ENCODE measurements around the gene LEP. TPM values are rescaled to one million over a fixed set of nuclear protein-coding genes. Genes with fewer than 3 reads are reported as not detected.

The LEP gene
- total RNA-seq, 1 donor from 2014 or later = not detected

DNA sequence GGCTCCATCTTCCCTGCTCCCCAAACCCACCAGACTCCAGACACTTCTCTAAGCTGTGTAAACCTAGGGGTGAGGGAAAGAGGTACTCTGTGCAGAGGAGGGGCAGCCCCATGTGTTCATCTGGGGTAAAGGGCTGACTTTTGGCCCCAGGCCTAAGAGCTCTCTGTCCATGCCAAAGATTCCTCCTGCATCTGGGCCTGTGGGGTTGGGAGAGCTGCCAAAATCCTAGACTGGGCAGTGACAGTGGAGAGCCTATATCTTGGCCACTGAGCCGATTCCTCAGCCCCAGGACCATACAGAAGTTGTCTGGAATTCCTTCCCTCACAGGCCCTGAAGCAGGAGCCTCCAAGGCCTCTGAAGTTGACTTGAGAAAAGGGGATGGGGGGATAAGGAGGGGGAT is 25.3 kb upstream of the LEP start:
- Mint-ChIP-seq H3K4me1 (ENCODE audit: low read depth, unreplicated experiment) (peaks cover 5% of the 10 kb centered on the region), H3K9me3 (ENCODE audit: unreplicated experiment) (no peaks in the 10 kb centered on the region), H3K36me3 (ENCODE audit: unreplicated experiment) (peaks cover 4% of the 10 kb centered on the region), H3K4me3 (ENCODE audit: unreplicated experiment) (no peak overlapping the region), H3K27me3 (ENCODE audit: unreplicated experiment) (peaks cover 10% of the 10 kb centered on the region), H3K27ac (ENCODE audit: unreplicated experiment) (no peak overlapping the region)
- TF ChIP-seq, protein P1, sequence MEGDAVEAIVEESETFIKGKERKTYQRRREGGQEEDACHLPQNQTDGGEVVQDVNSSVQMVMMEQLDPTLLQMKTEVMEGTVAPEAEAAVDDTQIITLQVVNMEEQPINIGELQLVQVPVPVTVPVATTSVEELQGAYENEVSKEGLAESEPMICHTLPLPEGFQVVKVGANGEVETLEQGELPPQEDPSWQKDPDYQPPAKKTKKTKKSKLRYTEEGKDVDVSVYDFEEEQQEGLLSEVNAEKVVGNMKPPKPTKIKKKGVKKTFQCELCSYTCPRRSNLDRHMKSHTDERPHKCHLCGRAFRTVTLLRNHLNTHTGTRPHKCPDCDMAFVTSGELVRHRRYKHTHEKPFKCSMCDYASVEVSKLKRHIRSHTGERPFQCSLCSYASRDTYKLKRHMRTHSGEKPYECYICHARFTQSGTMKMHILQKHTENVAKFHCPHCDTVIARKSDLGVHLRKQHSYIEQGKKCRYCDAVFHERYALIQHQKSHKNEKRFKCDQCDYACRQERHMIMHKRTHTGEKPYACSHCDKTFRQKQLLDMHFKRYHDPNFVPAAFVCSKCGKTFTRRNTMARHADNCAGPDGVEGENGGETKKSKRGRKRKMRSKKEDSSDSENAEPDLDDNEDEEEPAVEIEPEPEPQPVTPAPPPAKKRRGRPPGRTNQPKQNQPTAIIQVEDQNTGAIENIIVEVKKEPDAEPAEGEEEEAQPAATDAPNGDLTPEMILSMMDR (IDR thresholded peaks at IDR 0.05; ENCODE audit: partially characterized antibody, unreplicated experiment) = no peak
- DNase-seq = no peak

DNA sequence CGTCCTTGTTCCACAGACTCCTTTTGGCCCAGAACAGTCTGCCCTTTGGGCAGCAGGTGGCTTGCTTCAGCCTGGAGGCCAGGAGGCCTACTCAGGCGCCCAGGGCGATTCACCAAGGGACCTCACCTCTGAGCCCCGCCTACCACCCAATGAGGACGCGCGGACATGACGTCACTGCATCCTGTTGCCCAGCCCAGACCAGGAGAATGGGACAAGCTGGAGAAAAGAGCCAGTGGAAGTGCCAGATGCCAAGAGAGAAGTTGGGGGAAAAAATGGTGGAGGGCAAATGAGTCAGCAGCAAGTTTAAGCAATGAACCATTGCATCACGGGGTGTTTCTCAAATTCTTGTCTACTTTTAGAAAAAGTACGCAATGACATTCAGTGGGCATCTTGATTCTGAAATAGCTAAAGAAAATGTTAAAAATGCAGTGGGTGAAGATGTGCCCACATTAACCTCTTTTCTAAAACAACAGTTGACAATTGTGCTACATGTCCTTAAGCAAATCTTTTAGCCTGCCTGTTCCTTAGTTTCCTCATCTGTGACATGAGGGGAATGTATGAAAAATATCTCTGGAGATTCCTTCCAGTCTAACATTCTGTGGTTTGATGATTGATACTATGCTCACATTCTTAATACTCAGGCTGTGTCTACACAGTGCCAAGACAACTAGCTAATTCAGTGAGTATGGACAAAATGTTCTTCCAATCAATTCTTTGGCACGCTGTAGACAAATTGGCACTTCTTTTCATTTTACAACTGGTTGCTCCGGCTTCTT is 23.9 kb upstream of the LEP start:
- Mint-ChIP-seq H3K9me3 (ENCODE audit: unreplicated experiment) (no peaks in the 10 kb centered on the region), H3K27ac (ENCODE audit: unreplicated experiment) (no peak overlapping the region), H3K4me1 (ENCODE audit: low read depth, unreplicated experiment) (peaks cover 9% of the 10 kb centered on the region), H3K4me3 (ENCODE audit: unreplicated experiment) (no peak overlapping the region), H3K27me3 (ENCODE audit: unreplicated experiment) (peaks cover 10% of the 10 kb centered on the region), H3K36me3 (ENCODE audit: unreplicated experiment) (peaks cover 4% of the 10 kb centered on the region)
- TF ChIP-seq, protein P1 (IDR thresholded peaks at IDR 0.05; ENCODE audit: partially characterized antibody, unreplicated experiment) = no peak
- no peak for DNase-seq

GRCh38 chr7:128217967-128218652 is 23.0 kb upstream of the LEP start:
- DNase-seq = peak; percentile 39
- TF ChIP-seq, protein P1 (IDR thresholded peaks at IDR 0.05; ENCODE audit: partially characterized antibody, unreplicated experiment) = peak; percentile 61
- no peak overlapping the region for H3K4me3 Mint-ChIP-seq (ENCODE audit: unreplicated experiment)
- no peak overlapping the region for H3K27ac Mint-ChIP-seq (ENCODE audit: unreplicated experiment)
- no peaks in the 10 kb centered on the region for H3K9me3 Mint-ChIP-seq (ENCODE audit: unreplicated experiment)
- H3K4me1 Mint-ChIP-seq (ENCODE audit: low read depth, unreplicated experiment) = peaks cover 9% of the 10 kb centered on the region
- H3K36me3 Mint-ChIP-seq (ENCODE audit: unreplicated experiment) = peaks cover 4% of the 10 kb centered on the region
- H3K27me3 Mint-ChIP-seq (ENCODE audit: unreplicated experiment) = peaks cover 8% of the 10 kb centered on the region

DNA sequence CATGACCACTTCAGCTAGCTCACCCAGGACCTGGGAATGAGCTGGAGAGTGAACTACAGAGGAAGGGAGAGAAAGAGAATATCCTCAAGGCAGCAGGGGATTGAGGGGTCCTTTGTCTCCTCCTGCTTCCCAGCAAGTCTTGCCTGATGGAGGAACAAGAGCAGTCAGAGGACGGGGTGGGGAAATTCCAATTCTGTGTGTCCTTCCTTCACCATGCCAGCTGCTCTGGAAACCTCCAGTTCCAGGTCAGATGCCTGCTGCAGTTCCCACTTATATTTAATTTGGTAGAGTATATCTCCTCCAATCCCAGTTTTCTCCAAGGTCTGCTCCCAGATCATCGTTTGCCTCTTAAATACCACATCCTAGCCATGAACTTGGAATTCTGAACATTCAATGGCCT is 21.4 kb upstream of the LEP start:
- H3K27me3 Mint-ChIP-seq (ENCODE audit: unreplicated experiment) = peaks cover 6% of the 10 kb centered on the region
- H3K9me3 Mint-ChIP-seq (ENCODE audit: unreplicated experiment) = no peaks in the 10 kb centered on the region
- TF ChIP-seq, protein P1 (IDR thresholded peaks at IDR 0.05; ENCODE audit: partially characterized antibody, unreplicated experiment) = no peak
- H3K27ac Mint-ChIP-seq (ENCODE audit: unreplicated experiment) = no peak overlapping the region
- peak overlapping the region; percentile 53 for H3K4me3 Mint-ChIP-seq (ENCODE audit: unreplicated experiment)
- DNase-seq = no peak
- peaks cover 4% of the 10 kb centered on the region for H3K36me3 Mint-ChIP-seq (ENCODE audit: unreplicated experiment)
- H3K4me1 Mint-ChIP-seq (ENCODE audit: low read depth, unreplicated experiment) = peaks cover 9% of the 10 kb centered on the region

DNA sequence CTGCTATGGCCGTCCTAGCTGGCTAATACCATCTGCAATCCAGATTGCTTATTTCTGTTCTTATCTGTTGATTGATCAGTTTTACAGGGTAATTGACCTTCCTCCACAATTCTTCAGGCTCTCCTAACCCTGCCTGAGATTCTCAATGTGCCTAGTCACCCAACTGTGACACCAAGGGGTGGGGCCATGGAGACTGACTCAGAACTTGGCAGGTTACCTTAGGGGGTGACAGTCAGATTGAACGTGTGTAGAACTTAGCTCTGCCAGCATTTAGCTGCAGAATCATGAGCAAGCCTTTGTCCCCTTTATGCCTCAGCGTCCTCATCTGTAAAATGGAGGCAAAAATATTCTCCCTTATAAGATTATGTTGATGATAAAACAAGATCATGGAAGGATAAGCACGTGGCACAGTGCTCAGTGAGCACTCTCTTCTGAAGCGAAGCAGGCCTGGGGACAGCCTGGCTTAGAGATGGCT is 19.1 kb upstream of the LEP start:
- H3K27ac Mint-ChIP-seq (ENCODE audit: unreplicated experiment) = no peak overlapping the region
- H3K4me1 Mint-ChIP-seq (ENCODE audit: low read depth, unreplicated experiment) = peaks cover 9% of the 10 kb centered on the region
- H3K9me3 Mint-ChIP-seq (ENCODE audit: unreplicated experiment) = no peaks in the 10 kb centered on the region
- TF ChIP-seq, protein P1 (IDR thresholded peaks at IDR 0.05; ENCODE audit: partially characterized antibody, unreplicated experiment) = no peak
- H3K27me3 Mint-ChIP-seq (ENCODE audit: unreplicated experiment) = peaks cover 6% of the 10 kb centered on the region
- DNase-seq = no peak
- no peak overlapping the region for H3K4me3 Mint-ChIP-seq (ENCODE audit: unreplicated experiment)
- no peaks in the 10 kb centered on the region for H3K36me3 Mint-ChIP-seq (ENCODE audit: unreplicated experiment)

Measured in glutamatergic neuron (in vitro differentiated cells).